Measurements from ENCODE around the gene DNAJC8.

GRCh38 chr1:28278763-28279162 is 45.9 kb upstream of the DNAJC8 start:
- TF ChIP-seq PBX3 (IDR thresholded peaks at IDR 0.05) (no peak), SIN3A (IDR thresholded peaks at IDR 0.05; ENCODE audit: borderline replicate concordance, low read depth, low read length) (no peak), FOXJ3 (CRISPR knock-in tag; IDR thresholded peaks at IDR 0.05) (no peak), CTCF (IDR thresholded peaks at IDR 0.05) (no peak), MAX (IDR thresholded peaks at IDR 0.05; ENCODE audit: low read depth) (no peak), POLR2AphosphoS5 (IDR thresholded peaks at IDR 0.05; ENCODE audit: low read depth, low read length) (no peak), RAD21 (IDR thresholded peaks at IDR 0.05; ENCODE audit: low read length) (no peak), RFX5 (IDR thresholded peaks at IDR 0.05; ENCODE audit: low read length) (no peak), REST (IDR thresholded peaks at IDR 0.05; ENCODE audit: low read depth, low read length) (no peak), MXI1 (IDR thresholded peaks at IDR 0.05; ENCODE audit: low read depth, low read length) (no peak), YY1 (IDR thresholded peaks at IDR 0.05; ENCODE audit: low read depth) (no peak)
